ENCODE measurements around the gene ZFYVE16.

- TF ChIP-seq POLR2AphosphoS5 (IDR thresholded peaks at IDR 0.05) (no peak), CTCF (IDR thresholded peaks at IDR 0.05) (no peak), POLR2A (IDR thresholded peaks at IDR 0.05) (no peak), EP300 (IDR thresholded peaks at IDR 0.05) (no peak)
These were observed 79.6 kb downstream of the ZFYVE16 start for GRCh38 chr5:80487444-80487828.

Measured in sigmoid colon (tissue), 4 donors.